GM12875 (cell line): ENCODE data around the gene MAGI2.

ENCODE experiments used
- H3K4me3 ChIP-seq: one replicate; pipeline ENCODE4 v1.5.1; 2011; ENCODE audit warnings: low read depth, low read length, control low read depth
- TF ChIP-seq, protein P1 (sequence below): IDR thresholded peaks from 2 replicates; pipeline ENCODE4 v1.5.1; 2011; ENCODE audit warnings: low read depth, mild to moderate bottlenecking, control low read depth, inconsistent platforms, low read length, moderate library complexity, borderline replicate concordance; ENCODE audit not compliant: insufficient read depth

The MAGI2 gene

DNA sequence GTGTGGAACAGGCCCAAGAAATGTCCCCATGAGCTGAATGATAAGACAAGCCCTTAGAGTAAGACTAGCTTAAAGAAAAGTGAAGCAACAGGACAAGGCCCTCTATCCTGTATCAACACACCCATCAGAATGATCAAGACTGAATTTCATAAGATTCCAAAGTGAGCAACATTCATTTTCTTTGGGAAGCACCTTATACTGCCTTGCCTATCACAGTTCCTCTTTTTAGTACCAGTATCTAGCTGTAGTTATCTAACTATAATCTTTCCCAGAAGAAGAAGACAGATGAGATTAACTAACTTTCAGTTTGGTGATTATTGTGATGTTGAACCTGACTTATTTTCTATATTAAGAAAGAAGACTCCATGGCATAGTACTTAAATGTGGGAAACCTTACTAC lies 1263.7 kb downstream of the MAGI2 start:
- H3K4me3 ChIP-seq: no peak overlapping the region
- TF ChIP-seq, protein P1, sequence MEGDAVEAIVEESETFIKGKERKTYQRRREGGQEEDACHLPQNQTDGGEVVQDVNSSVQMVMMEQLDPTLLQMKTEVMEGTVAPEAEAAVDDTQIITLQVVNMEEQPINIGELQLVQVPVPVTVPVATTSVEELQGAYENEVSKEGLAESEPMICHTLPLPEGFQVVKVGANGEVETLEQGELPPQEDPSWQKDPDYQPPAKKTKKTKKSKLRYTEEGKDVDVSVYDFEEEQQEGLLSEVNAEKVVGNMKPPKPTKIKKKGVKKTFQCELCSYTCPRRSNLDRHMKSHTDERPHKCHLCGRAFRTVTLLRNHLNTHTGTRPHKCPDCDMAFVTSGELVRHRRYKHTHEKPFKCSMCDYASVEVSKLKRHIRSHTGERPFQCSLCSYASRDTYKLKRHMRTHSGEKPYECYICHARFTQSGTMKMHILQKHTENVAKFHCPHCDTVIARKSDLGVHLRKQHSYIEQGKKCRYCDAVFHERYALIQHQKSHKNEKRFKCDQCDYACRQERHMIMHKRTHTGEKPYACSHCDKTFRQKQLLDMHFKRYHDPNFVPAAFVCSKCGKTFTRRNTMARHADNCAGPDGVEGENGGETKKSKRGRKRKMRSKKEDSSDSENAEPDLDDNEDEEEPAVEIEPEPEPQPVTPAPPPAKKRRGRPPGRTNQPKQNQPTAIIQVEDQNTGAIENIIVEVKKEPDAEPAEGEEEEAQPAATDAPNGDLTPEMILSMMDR: no peak

DNA sequence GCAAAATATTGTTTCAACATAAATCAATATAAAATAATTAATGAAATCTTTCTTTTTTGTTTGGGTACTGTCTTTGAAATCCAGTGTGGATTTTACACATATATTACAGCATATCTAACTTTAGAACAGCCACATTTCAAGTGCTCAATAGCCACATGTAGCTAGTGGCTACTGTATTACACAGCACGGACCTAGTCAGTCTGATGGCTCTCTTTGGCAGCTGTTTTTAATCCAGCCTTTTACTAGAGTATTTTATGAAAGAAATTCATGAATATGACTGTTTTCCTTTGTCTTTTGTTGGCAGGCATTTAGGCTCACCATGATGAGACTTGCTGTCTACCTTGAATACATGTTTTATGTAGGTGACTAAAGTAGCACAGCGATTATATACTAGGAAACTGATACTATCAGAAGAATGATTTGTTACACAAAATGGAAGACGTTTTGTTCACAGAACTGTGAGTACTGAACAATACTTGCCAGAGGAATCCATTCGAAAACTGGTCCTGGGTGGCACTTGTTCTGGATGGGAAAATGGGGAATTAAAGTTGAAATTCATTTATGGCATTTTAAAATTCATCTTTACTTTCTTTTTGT lies 1268.2 kb downstream of the MAGI2 start:
- no peak overlapping the region for H3K4me3 ChIP-seq
- TF ChIP-seq, protein P1: no peak

DNA sequence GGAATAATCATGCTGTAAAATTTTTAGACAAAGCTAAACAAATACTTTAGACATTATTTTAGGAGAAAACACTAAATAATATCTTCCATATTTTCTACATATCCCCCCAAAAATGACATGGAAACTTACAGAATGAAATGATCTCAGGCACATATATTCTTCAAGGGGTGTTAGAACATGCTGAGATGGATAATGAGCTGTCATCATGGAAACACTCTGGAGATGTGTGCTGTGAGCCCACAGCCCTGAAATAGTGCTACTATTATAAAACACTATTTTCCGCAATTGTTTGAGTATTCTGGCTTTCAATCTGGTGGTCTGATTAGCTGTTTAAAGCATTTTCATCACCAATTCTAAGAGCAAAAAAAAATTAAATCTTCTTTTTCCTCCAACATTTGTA lies 1269.2 kb downstream of the MAGI2 start:
- TF ChIP-seq, protein P1: no peak

DNA sequence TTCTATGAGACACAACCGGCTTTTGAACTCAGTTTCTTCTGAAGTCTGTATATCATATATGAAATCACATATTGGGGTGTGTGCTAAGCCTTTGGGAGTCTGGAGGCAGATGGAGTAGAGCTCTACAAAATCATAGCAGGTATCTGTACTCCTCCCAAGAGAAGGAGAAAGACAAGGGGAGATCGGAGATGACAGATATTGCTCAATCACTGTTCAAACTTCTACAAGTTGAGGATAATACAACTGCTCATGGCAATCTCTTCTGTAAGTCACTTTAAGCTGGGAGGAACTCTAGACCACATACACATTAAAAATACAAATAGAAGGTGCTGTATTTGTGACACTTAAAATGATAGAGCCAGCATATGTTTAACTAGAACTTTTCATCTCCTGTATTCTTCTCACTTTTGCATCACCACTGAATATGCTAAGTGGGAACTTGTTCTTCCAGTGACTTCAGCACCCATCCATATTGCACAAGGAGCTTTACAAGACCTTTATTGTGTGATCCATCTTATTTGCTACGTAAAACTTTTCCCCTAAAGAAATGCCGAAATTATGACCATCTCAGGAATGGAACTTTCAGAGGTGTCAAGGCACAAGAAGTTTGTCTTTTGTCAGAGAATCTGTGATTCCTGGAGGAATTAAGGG lies 1273.5 kb downstream of the MAGI2 start:
- no peak overlapping the region for H3K4me3 ChIP-seq
- TF ChIP-seq, protein P1: no peak

More for the DNA sequence above, 1269.2 kb downstream of the MAGI2 start:
- no peak overlapping the region for H3K4me3 ChIP-seq

DNA sequence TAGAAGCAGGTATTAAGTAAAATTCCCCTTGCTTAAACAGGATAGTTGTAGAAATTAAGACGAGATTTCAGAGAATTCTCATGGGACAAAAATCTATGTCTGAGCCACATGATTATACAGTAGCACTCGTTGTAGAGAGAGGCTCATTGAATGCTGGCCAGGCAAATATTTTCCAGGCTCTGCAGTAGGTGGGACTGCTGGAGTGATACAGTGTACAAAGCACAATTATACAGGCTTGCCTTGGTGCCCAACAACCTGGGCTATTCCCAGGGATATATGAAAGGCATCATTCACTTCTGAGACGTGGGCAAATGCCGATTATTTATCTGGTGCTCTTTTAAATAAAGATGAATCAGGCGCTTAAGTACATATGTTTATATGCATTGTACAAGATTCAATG lies 1274.3 kb downstream of the MAGI2 start:
- TF ChIP-seq, protein P1: no peak
- H3K4me3 ChIP-seq: no peak overlapping the region

DNA sequence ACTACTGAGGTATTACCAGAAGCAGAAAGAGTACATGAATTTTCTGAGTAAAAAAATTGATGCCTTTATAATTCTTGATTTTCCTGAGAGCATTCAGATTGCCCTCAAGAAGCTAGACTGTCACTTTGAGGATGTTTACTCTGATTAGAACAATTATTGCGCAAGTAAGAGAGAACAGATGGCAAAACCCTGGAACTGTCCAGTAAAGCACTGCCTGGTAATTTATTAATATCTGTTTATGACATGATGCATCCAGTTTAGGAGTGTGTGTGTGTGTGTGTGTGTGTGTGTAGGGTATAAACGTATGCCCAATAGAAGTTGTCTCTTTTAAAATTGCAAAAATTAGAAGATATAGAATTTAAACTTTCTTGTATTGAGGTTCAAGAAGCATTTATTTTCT lies 1275.1 kb downstream of the MAGI2 start:
- H3K4me3 ChIP-seq: no peak overlapping the region
- TF ChIP-seq, protein P1: no peak

DNA sequence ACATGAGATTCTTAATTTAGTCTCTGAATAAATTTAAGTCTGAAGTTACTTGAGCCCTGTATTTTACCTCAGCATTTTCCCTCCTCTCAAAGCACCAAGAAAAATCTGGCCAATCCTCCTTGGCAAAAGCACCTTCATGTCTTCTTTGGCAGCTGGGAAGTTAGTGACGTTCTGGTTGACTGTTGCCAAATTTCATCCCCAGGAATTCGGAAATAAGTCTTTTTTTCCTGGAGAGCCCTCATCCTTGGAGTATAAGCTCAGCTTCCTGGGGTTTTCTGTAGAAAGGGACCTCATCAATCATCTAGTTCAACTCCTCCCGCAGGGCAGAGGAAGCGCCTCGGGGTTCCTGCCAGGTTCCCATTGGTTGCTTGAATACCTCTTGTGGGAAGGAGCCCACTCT lies 1277.3 kb downstream of the MAGI2 start:
- no peak overlapping the region for H3K4me3 ChIP-seq
- TF ChIP-seq, protein P1: no peak
